GM12873 (cell line): ENCODE data around the gene RNF222.

Experiments
- CTCF ChIP-seq: IDR thresholded peaks from 2 replicates; pipeline ENCODE4 v1.5.1; 2012; ENCODE audit warnings: low read depth, mild to moderate bottlenecking, moderate library complexity, low read length, control low read depth; ENCODE audit not compliant: insufficient read depth; ENCODE audit errors: missing control alignments

RNF222 gene

DNA sequence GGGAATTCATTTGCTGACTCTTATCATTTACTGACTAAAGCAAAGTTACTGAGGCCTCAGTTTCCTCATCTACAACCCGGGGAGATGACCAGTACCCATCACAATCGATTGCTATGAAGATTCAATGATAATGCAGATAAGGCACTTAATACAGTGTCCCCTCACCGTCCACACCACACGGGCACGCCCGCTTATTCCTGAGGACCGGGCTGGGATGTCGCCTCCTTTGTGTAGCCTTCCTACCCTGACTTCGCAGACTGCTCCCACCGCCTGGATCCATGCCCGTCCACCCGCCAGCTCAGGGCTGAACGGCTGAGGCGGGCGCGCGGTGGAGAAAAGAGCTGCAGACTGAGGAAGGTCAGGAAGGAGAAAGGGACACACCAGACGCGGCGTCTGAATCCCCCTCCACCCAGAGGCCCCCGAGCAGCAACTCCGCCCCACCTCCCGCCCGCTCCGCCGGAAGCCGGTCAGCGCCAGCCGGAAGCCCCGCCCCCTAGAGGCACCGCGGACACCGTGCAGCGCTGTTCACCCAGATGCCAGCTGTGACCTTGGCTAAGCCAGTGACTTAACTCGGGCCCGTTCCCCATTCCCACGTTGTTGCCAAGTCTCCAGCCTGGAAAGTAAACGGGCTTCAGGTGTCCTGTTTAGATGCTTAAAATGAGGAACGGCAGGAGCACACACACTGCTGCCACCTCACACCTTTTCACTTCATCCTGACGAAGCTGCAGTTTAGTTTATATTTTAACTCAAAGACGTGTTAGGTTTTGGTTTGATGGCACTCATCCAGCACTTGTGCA is 21.2 kb downstream of the RNF222 start, which contains the start of gene KRABD2:
Gene KRABD2, minus strand, starts transcription at position 434 of the 797 bp plus-strand sequence.
- TF ChIP-seq CTCF: peak; percentile 82

- TF ChIP-seq CTCF: no peak
Observed at GRCh38 chr17:8375738-8376259, 21.8 kb downstream of the RNF222 start.

DNA sequence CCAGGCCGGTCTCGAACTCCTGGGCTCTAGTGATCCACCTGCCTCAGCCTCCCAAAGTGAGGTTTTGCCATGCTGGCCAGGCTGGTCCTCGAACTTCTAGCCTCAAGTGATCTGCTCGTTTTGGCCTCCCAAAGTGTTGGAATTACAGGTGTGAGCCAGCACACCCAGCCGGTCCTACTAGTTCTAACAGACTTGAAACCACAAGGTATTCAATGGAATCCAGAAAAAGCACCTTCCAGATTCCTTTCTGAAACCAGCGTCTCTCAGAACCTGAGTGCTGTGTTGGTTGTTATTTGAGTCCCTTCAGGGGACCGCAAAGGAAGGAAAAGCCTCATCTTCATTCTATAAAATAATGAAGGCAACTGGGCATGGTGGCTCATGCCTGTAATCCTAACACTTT is 25.2 kb downstream of the RNF222 start:
- no peak for TF ChIP-seq CTCF

GRCh38 chr17:8371786-8372185 is 25.8 kb downstream of the RNF222 start:
- TF ChIP-seq CTCF: no peak

DNA sequence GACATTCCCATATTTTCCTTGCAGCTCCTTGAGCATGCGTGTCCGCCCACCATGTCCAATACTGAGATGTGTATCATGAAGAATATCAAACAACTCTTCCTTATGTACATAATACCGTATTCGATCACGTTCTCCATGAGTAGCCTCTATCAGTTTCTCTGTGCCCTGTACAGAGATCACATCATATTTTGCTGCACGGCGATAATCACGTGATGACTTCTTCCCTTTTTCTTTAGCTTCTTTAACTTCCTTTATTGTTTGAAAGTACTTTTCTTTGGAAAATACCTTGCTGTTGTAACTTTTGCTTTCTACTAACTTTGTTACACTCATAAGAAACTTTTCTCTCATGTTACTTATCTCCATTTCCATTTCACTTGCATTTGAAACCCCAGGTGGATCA is 27.7 kb downstream of the RNF222 start:
- TF ChIP-seq CTCF: no peak

DNA sequence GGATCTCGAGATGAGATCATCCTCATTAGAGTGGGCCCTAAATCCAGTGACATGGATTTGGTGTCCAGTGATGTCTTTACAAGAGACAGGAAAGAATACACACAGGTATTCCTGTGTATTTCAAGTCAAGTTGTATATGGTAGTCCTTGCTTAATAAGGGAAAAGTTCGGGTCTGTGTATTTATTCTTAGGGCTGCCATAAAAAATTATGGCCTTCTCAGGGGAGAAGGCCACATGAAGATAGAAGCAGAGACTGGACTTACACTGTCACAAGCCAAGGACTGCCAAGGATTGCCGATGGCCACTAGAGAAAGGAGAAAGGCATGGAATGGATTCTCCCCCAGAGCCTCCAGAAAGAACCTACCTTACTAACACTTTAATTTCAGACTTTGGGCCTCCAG is 29.4 kb downstream of the RNF222 start:
- TF ChIP-seq CTCF: no peak

DNA sequence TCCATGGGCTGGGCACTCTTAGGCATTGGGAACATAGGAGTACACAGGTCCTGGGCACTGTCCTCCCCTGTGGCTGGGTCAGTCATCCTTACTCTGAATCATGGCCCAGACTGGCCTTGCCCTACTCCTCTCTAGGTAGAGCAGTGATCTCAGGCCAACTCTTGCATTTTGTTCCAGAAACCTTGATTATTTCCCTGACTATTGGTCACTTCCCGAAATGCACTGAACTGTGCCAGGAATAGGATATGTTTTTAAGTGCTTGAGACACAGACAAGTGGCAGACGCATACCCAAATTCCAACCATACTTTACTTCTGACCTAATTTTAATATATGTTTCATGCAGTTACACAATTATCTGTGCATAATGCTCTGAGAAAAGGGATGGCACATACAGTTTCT is 31.4 kb downstream of the RNF222 start:
- no peak for TF ChIP-seq CTCF
